DMS53 treated with DMSO at 0.1 percent for 48 hours (cell line): Measurements from ENCODE around the gene DMAC1.

Source experiments
- DNase-seq: peaks from one replicate; lab custom pipeline; 2025; ENCODE audit not compliant: unreplicated experiment; lab: John Stamatoyannopoulos, UW

Gene DMAC1

DNA sequence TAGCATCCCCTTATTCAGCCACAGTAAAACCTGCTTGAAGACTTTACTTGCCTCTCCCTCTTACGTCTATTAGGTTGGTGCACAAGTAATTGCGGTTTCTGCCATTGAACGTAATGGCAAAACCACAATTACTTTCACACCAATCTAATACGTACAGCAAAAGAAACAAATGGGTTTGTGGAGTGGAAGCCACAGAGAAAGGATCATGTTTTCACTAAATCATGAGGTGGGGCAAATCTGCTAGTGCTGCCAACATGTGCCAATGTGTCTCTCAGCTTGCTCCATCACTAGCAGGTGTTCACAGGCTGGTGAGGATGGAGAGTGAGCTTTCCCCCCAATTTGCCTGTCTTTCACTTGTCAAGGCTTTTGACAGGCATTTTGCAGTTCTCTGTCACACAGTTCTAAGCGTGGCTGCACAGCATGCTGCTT lies 15.9 kb downstream of the DMAC1 start:
- no peak for DNase-seq

- no peak for DNase-seq
Observed at GRCh38 chr9:7782400-7783120, 17.0 kb downstream of the DMAC1 start.

DNA sequence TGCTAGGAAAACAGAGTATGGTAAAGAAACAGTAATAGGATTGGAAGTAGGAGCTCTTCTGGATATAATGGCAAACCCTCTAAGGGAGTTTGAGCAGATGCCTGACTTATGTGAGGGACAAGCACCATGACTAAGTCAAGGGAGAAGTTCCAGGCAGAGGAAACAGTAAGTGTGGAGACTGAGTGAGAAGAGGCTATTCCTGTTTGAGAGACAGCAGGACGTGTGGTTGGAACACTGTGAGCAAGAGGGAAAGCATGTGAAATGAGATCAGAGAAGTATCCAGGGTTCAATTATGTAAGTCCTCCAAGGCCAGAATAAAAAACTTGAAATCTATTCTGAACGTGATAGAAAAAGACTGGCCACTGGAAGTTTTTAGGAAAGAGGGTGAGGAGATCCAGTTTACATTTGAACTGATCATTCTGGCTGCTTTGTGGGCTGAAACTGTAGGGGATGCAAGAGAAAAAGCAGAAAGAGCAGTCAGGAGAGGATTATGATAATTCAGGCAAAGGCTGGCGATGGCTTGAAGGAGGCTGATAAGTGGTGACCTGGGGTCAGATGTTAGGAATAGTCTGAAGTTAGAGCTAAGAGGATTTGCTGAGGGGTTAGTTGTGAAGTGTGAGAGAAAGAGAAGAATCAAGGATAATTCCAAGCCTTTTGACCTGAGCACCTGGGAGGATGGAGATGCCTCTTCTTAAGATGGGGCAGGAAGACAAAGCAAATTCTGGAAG lies 19.2 kb downstream of the DMAC1 start:
- no peak for DNase-seq

- no peak for DNase-seq
Observed at GRCh38 chr9:7778851-7779600, 20.6 kb downstream of the DMAC1 start.

DNA sequence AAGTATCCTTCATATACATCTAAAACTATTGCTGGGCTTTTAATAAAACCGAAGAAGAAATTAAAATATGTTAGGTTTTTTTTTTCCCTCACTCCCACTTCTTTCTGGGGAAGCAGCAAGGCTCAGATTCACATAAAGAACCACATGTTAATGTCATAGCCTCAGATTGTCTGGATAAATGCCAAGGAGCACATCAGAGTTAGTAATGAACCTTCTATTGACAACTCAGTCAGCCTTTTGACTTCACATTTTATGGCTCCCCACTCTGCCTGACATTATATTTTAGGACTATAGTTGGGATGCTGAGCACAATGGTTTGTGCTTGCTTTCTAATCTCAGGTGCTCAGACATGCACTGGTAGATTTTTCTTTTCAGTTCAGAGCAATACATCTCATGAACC lies 21.8 kb downstream of the DMAC1 start:
- no peak for DNase-seq

DNA sequence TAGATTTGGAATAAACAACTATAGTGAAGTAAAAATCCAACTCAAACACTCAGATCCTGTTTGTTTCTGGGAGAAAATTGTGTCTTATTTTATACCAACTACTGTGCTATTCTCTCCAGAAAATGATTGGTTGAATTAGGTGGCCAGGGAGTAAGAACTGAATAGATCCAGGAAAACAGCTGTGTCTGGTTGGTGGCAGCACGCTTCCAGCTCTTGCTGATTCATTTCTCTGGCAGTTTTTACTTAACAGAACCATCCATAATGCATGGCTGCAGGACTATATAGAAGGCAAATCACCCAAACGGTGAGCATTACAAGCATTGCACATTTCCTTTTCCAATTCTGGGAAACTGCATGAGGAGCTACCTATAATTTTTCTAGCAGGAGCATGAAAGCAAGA lies 29.5 kb downstream of the DMAC1 start:
- no peak for DNase-seq

GRCh38 chr9:7762600-7762999 lies 37.0 kb downstream of the DMAC1 start:
- DNase-seq = no peak

DNA sequence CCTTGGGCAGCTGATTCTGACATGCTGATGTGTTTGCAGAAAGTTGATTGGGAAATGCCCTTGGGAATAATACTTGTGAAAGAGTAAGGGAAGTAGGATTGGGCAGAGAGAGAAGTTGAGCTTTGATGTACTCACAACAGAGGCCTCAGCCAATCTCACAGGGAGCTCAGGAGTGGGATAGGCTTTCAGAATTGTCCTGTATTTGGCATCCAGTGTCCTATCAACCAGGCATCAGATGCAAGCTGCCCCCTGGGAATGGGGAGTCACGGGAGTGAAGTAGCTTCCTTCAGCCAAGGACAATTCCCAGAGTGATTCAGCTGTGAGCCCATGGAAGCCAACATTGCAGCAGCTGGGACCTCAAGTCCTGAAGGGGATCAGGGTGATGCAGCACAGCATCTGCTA lies 39.6 kb downstream of the DMAC1 start:
- DNase-seq = no peak

- DNase-seq = no peak
Observed at GRCh38 chr9:7756088-7756487, 43.5 kb downstream of the DMAC1 start.

DNA sequence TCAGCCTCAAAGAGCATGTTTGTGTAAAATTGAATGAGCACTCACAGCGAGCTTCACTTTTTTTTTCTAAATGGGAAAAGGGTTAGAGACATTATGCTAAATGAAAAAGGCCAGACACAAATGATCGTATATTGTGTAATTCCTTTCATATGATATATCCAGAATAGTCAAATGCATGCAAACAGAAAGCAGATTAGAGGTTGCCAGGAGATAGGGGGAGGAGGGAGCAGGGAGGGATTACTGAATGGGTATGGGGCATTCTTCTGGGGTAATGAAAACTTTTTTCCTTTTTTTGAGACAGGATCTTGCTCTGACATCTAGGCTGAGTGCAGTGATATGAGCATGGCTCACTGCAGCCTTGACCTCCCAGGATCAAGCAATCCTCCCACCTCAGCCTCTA lies 47.1 kb downstream of the DMAC1 start:
- no peak for DNase-seq
